ENCODE data around the gene NINL.
"Not testable (repeated sequence)": the region's sequence is repeated elsewhere in the genome, so short reads cannot be mapped to it uniquely, and the experiment has no call there.

Gene NINL

GRCh38 chr20:25584905-25585704, at the start of gene NINL:
TSS of gene NINL (minus strand) at chr20:25585531. CDS start at chr20:25526587, 58,944 bp downstream.
- no peak for DNase-seq (ENCODE audit: low read depth in 2 of 2, low spot score in 1 of 2)

- DNase-seq (ENCODE audit: low read depth in 2 of 2, low spot score in 1 of 2): no peak
These were observed 47.8 kb upstream of the NINL start for GRCh38 chr20:25632940-25633790.

GRCh38 chr20:25630615-25631014, 45.3 kb upstream of the NINL start:
- not testable (repeated sequence) for DNase-seq (ENCODE audit: low read depth in 2 of 2, low spot score in 1 of 2)

GRCh38 chr20:25629816-25630499, 44.6 kb upstream of the NINL start:
- DNase-seq (ENCODE audit: low read depth in 2 of 2, low spot score in 1 of 2): no peak

- no peak for DNase-seq (ENCODE audit: low read depth in 2 of 2, low spot score in 1 of 2)
These were observed 41.4 kb upstream of the NINL start for GRCh38 chr20:25626779-25627178.

GRCh38 chr20:25624500-25624939, 39.2 kb upstream of the NINL start:
- no peak for DNase-seq (ENCODE audit: low read depth in 2 of 2, low spot score in 1 of 2)

- peak; percentile 57 to 63 for DNase-seq (ENCODE audit: low read depth in 2 of 2, low spot score in 1 of 2)
These were observed 38.6 kb upstream of the NINL start, which contains the start of gene NANP for GRCh38 chr20:25623736-25624499. TSS of gene NANP (minus strand) at chr20:25624014. CDS start at chr20:25623948, 66 bp downstream.

- peak in 1 of 2 donors; percentile 5 for DNase-seq (ENCODE audit: low read depth in 2 of 2, low spot score in 1 of 2)
These were observed 37.9 kb upstream of the NINL start for GRCh38 chr20:25623225-25623735.

- DNase-seq (ENCODE audit: low read depth in 2 of 2, low spot score in 1 of 2): no peak
These were observed 37.3 kb upstream of the NINL start for GRCh38 chr20:25622450-25623224.

- no peak for DNase-seq (ENCODE audit: low read depth in 2 of 2, low spot score in 1 of 2)
These were observed 36.7 kb upstream of the NINL start for GRCh38 chr20:25622049-25622448.

- DNase-seq (ENCODE audit: low read depth in 2 of 2, low spot score in 1 of 2): no peak
These were observed 34.2 kb upstream of the NINL start for GRCh38 chr20:25619514-25619913.

GRCh38 chr20:25608774-25609173, 23.4 kb upstream of the NINL start:
- DNase-seq (ENCODE audit: low read depth in 2 of 2, low spot score in 1 of 2): no peak

- no peak for DNase-seq (ENCODE audit: low read depth in 2 of 2, low spot score in 1 of 2)
These were observed 20.9 kb upstream of the NINL start for GRCh38 chr20:25606094-25606695.

GRCh38 chr20:25605148-25605547, 19.8 kb upstream of the NINL start:
- DNase-seq (ENCODE audit: low read depth in 2 of 2, low spot score in 1 of 2): no peak

- DNase-seq (ENCODE audit: low read depth in 2 of 2, low spot score in 1 of 2): no peak
These were observed 19.3 kb upstream of the NINL start for GRCh38 chr20:25604611-25605010.

GRCh38 chr20:25602914-25603309, 17.6 kb upstream of the NINL start:
- DNase-seq (ENCODE audit: low read depth in 2 of 2, low spot score in 1 of 2): not testable (repeated sequence)

GRCh38 chr20:25602191-25602913, 17.0 kb upstream of the NINL start:
- not testable (repeated sequence) for DNase-seq (ENCODE audit: low read depth in 2 of 2, low spot score in 1 of 2)

GRCh38 chr20:25601659-25602058, 16.3 kb upstream of the NINL start:
- DNase-seq (ENCODE audit: low read depth in 2 of 2, low spot score in 1 of 2): no peak

GRCh38 chr20:25600632-25601031, 15.3 kb upstream of the NINL start:
- DNase-seq (ENCODE audit: low read depth in 2 of 2, low spot score in 1 of 2): no peak

Data from stimulated activated CD8-positive, alpha-beta memory T cell treated with anti-CD3 and anti-CD28 coated beads, Interleukin-4, amount 100 ng/mL, for 1 hour (primary cell).